HG02678 (cell line): ENCODE results near the gene BTBD9.
A peak's percentile ranks its signal among the peaks of the same experiment; 100 is the strongest.

Source experiments
- ATAC-seq: cut with Tn5 transposase; IDR thresholded peaks from one replicate; pipeline ENCODE4 v1.9.1; 2021; ENCODE audit warnings: mild to moderate bottlenecking, moderate library complexity; ENCODE audit not compliant: unreplicated experiment

BTBD9 gene

GRCh38 chr6:38310061-38310460 is 329.7 kb downstream of the BTBD9 start:
- no peak for ATAC-seq

- ATAC-seq: peak; percentile 89
Measured at GRCh38 chr6:38307740-38308139, 332.0 kb downstream of the BTBD9 start.

- ATAC-seq: no peak
Measured at GRCh38 chr6:38306931-38307330, 332.8 kb downstream of the BTBD9 start.

GRCh38 chr6:38305995-38306681 is 333.6 kb downstream of the BTBD9 start:
- ATAC-seq: no peak

GRCh38 chr6:38302838-38303237 is 336.9 kb downstream of the BTBD9 start:
- ATAC-seq: no peak

- no peak for ATAC-seq
Measured at GRCh38 chr6:38302081-38302480, 337.6 kb downstream of the BTBD9 start.

- ATAC-seq: no peak
Measured at GRCh38 chr6:38290133-38290799, 349.5 kb downstream of the BTBD9 start.

- no peak for ATAC-seq
Measured at GRCh38 chr6:38287487-38287886, 352.2 kb downstream of the BTBD9 start.

GRCh38 chr6:38284802-38285394 is 354.8 kb downstream of the BTBD9 start:
- ATAC-seq: no peak

GRCh38 chr6:38283734-38284362 is 355.9 kb downstream of the BTBD9 start:
- no peak for ATAC-seq

GRCh38 chr6:38282911-38283310 is 356.8 kb downstream of the BTBD9 start:
- ATAC-seq: no peak

GRCh38 chr6:38281126-38281525 is 358.6 kb downstream of the BTBD9 start:
- ATAC-seq: no peak

GRCh38 chr6:38279963-38280588 is 359.7 kb downstream of the BTBD9 start:
- ATAC-seq: no peak

GRCh38 chr6:38279423-38279822 is 360.3 kb downstream of the BTBD9 start:
- no peak for ATAC-seq

GRCh38 chr6:38273325-38273724 is 366.4 kb downstream of the BTBD9 start:
- no peak for ATAC-seq

GRCh38 chr6:38272222-38272621 is 367.5 kb downstream of the BTBD9 start:
- ATAC-seq: no peak

GRCh38 chr6:38271081-38271480 is 368.6 kb downstream of the BTBD9 start:
- no peak for ATAC-seq

GRCh38 chr6:38270367-38270766 is 369.4 kb downstream of the BTBD9 start:
- ATAC-seq: no peak

GRCh38 chr6:38269461-38270172 is 370.1 kb downstream of the BTBD9 start:
- no peak for ATAC-seq

- no peak for ATAC-seq
Measured at GRCh38 chr6:38268342-38268741, 371.4 kb downstream of the BTBD9 start.

GRCh38 chr6:38266921-38267354 is 372.8 kb downstream of the BTBD9 start:
- ATAC-seq: no peak
